ENCODE measurements around the gene NCSTN.

NCSTN gene

DNA sequence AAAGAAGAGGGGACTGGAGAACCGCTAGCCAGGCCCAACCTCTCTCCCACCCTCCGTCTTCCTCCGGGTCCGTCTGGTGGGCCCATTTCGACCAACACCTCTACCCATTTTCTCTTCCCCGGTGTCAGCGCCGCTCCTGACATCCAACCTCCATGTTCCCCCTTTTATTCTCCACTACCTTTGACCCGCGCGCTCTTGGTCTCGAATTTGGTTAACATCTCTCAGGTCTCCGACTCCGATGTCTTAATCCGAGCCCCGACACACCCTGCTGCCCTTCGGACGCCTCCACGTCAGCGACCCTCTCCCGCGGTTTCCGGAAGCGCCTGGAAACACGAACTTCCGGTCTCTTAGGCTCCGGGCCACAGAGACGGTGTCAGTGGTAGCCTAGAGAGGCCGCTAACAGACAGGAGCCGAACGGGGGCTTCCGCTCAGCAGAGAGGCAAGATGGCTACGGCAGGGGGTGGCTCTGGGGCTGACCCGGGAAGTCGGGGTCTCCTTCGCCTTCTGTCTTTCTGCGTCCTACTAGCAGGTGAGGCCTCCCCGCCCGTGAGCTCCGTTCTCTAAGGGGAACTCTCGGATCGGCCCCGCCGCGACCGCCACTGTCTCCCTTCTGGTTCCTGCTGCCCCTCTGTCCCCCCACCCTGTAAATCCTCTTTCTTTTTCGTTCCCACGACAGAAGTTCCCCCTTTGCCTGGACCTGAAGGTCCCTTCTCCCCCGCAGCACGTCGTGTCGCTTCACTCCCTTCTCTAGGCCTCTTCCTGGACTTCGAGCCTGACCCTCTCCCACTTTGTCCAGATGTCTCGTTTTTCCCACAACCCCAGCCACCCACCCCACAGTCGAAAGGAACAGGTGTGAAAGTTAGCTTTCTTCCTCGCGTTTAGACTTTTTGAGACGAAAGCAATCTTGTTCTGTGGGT lies at the start of gene NCSTN, which contains the start of gene COPA:
Gene NCSTN (plus strand): TSS at position 431 of the 917 bp plus-strand sequence. CDS start 14 bp downstream, at position 445.
Gene COPA (minus strand): TSS at position 298 of the 917 bp plus-strand sequence. CDS start 80 bp downstream, at position 218.
- peak; percentile 79 for DNase-seq (ENCODE audit: low read depth)

DNA sequence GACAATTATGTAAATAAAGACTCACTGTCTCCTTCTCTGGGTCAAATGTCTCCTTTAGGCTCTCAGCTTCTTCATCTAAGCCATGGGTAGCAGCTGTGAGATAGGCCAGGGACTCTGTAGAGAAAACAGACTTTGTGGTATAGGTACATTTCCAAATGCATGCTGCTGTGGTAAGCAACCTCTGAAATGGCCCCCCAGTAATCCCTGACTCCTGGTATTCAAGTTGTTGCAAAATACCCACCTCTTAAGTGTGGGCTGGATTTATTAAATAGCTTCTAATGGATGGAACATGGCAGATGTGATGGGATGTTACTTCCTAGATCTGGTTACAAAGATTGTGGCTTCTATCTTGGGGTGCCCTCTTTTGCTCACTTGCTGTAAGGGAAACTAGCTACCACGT lies 47.1 kb upstream of the NCSTN start:
- no peak for DNase-seq (ENCODE audit: low read depth)

DNA sequence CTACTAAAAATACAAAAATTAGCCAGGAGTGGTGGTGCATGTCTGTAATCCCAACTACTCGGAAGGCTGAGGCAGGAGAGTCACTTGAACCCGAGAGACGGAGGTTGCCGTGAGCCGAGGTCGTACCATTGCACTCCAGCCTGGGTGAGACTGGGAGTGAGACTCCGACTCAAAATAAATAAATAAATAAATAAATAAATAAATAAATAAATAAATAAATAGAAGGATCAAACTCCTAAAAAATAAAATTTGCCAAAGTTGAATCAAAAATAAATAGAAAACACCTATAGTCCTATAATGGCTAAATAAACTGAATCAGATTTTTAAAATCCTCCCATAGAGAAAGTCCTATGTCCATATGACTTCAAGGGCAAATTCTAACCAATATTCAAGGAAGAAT lies 43.0 kb upstream of the NCSTN start:
- DNase-seq (ENCODE audit: low read depth): no peak

DNA sequence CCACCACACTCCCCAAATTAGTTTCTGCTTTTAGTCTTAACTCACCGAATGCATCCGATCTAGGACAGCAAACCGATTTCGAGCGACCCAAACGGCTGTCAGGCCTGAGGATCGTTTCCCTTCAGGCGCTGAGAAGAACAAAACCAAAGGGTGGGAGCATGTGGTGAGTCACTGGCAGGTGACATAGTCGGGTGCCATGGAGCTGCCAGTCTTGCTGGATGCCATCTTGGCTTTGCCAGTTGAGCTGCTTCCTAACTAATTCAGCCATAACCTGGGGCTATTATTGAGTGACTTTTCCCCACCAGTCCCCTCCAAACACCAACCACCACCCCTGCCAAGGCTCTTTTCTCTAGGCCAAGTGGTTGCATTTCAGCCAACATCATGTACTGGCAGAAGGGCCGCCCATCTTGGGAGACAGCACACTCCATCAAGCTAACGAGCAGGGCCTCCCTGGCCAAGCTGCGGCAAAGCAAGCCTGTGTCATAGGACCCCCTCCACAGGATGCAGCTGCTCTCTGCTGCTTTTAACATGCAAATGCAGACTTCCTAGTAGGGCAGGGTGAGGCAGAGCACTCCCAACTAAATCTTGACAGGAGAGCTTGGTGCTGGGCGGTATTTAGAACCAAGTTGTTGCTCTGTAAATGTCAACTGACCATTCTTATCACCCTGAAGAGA lies 35.9 kb upstream of the NCSTN start:
- DNase-seq (ENCODE audit: low read depth): no peak

DNA sequence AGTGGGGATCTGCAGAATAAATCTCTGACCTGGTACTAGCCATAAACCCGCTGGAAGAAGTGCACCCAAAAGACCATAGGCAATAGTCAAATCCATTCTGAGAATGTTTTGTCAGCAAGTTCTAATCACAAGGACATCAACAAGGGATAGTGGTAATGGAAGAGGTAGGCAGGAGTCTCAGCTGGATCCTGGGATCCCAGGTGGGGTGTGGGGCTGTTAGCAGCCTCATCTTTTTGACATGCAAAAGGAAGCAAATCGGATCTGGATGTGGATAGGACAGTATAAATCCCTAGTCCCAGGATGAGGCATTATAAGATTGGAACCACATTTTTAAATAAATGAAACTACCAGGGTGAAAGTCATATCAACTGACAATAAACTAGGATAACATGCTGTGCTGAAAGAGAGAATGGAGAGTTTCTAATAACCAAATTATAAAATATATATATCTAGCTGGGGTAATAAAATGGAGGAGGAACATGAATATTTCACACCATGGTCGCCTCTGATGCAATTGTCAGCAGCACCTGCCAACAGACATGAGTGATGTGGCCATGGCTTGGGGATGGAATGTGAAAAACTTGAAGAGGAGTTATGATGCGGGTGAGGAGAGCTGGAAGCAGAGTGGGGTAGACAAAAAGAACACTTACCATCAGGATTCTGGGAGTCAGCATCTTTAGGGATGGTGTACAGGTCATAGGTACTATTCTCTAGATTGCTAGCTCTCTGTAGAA lies 34.6 kb upstream of the NCSTN start:
- DNase-seq (ENCODE audit: low read depth): no peak

DNA sequence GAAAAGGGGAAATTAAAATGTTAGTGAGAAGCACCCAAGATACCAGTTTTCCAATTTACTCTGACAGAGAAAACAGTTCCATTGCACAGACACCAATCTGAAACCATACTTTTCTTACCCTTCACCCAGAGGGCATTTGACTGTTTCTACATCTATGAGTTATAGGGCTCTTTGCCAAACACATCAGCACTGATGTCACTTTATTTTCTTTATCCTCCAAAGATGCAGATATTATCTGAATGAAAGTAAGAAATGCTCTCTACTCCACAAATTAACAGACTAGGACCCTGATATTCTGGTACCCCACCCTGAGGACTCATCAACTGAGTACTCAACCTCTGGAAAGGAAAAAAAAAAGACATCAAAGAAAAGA lies 34.0 kb upstream of the NCSTN start:
- no peak for DNase-seq (ENCODE audit: low read depth)

DNA sequence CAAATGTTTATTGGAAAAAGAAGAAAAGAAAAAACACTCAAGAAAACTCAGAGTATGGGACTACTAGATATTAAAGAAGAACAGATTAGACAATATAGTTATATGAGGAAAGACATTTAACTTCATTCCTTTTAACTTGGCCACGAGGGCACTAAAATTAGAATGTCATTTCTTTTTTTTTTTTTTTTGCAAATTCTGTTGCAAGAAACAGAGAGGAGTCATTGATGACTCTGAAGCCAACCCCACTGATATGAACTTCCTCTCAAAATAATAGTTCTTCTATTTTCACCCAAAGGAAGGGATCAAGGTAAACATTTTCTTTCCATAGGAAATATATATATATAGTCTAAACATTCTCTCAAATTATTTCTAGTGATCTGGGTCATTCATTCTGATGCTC lies 33.6 kb upstream of the NCSTN start:
- no peak for DNase-seq (ENCODE audit: low read depth)

DNA sequence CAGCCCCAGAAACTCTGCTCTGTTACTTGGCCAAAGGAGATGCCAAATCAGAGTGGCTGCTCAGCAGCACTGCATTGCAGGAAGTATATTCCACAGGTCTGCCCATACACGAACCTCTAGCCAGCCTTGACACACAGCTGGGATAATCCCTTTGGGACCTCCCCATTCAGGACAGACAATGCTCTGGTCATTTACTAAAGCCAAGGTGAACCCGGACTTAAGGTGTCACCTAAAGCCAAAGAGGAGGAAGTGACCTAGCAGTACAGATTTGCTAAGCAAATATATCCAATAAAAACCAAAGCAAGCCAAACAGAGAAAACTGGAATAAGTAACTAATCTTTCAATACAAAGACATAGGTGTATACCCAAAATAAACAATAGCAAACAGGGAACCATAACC lies 27.8 kb upstream of the NCSTN start:
- no peak for DNase-seq (ENCODE audit: low read depth)

DNA sequence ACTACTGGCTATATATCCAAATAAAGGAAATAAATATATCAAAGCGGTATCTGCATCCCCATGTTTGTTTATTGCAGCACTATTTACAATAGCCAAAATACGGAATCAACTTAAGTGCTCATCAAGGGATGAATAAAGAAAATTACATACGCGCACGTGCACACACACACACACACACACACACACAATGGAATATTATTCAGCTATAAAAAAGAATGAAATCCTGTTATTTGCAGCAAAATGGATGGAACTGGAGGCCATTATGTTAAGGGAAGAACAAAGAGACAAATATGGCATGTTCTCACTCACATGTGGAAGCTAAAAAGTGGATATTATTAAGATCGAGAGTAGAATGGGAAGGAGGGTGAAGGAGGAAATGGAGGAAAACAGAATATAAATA lies 20.4 kb upstream of the NCSTN start:
- no peak for DNase-seq (ENCODE audit: low read depth)

DNA sequence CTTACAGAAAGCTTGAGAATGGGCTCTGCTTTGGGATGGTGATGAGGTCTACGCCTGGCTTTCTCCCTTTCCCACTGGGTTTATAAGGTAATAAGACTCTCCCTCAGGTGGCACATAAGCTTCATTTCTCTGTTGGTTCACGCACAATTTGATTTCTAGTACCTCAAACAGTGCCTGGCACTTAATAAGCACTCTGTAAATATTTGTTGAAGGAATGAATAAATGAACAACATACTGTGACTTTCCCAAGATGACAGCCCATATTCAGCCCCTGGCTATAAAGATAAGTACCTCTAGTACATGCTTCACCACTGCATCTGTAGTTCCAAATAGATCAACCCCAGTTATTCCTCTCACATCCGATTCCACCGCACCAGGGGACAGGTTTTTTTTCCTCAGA lies 17.9 kb upstream of the NCSTN start:
- no peak for DNase-seq (ENCODE audit: low read depth)

DNA sequence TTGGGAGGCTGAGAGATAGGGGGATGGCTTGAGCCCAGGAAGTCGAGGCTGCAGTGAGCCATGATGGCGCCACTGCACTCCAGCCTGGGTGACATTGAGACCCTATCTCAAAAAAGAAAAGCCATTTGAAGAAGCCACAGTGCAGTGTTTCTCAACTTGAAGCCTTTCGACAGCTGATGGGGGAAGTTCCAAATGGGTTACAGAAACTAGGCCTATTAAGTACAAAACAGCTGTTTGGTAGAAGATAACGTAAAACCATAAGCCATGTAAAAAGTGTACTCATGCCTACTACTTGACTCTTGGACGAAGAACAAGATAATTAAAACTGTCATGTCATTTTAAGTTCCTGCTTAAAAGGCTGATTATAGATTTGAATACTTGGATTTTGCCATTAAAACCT lies 16.8 kb upstream of the NCSTN start:
- no peak for DNase-seq (ENCODE audit: low read depth)

DNA sequence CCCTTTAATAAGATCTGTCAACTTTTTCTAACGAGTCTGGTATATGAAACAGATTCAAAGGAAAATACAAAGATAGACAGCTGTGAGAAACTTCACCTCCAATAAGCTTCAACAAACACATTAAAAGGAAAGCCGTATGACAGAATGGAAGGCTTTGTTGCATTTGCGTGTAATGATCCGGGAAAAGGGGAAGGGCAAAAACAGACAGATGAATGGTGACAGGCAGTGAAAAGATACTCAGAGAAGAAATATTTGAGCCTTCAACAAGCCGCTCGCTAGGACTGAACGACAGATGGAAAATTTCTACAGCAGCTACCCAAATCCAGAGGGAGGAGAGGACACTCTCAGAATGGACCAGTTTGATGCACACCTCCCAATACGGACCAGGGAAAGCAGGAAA lies 15.0 kb upstream of the NCSTN start:
- DNase-seq (ENCODE audit: low read depth): no peak

DNA sequence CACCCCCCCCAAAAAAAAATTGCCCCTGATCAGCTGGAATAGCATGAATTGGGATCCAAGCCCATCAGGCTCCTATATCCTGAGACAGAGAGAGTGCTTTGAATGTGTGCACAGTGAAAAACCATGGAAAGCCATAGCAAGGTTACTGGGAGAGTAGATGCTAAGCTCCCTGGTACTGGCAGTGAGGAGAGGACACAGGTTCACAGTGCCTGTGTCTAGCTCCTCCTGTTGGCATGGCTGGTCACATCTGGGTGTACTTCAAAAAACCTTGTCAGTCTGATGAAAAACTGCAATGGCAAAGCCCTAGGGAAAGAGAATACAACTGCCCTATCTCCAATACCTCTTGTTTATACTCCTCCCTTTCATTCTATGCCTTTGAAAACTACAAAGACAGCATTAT lies 13.1 kb upstream of the NCSTN start:
- no peak for DNase-seq (ENCODE audit: low read depth)

DNA sequence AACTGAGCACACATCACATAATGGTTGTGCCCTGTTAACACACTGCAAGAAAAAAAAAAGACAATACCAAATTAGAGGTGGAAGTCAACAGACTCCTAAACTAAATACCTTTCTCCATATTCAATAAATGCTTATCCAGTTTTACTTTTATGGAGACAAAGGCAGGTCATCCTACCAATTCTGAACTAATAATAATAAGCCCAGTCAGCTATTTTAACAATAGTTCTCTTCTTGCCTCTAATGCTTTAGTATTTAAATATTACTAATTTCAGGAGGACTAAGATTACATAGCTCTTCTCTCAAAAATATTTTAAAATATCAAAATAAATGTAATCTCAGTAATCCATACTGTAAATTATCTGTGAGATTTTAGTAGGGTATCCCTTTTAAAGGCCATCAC lies 10.7 kb upstream of the NCSTN start:
- DNase-seq (ENCODE audit: low read depth): no peak

DNA sequence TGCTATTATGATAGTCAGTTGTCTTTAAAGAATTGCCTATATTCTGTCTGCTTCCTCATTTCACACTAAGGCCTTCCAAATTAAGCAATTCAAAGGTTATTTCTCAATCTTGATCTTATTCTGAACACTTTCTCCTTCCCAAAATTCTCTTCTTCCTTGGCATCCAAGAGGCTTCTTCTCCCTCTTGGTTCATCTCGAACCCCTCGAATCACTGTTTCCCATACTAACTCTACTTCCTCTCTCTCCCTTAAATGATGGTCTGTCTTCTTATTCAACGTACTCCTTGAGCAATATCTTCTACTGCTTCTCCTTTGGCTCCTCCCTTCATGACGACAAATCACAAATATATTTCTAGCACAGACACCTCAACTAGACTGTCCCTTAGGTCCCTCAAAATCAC lies 4.6 kb upstream of the NCSTN start:
- no peak for DNase-seq (ENCODE audit: low read depth)

DNA sequence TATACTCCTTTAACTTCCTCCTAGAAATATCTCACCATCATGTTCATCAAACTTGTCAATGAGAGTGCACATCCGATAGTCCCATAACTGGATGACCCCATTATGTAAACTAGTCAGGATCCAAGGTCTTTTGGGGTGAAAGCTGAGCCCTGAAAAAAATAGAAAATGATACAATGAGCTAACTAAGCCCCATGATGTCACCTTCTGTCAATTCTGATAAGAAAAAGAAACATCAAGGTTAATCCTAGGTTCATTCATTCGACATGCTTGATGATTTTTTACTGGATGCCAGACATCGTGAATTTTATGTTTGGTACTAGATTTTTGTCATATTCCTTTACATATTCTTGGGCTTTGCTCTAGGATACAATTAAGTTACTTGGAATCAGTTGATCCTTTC lies 3.0 kb upstream of the NCSTN start:
- DNase-seq (ENCODE audit: low read depth): no peak

DNA sequence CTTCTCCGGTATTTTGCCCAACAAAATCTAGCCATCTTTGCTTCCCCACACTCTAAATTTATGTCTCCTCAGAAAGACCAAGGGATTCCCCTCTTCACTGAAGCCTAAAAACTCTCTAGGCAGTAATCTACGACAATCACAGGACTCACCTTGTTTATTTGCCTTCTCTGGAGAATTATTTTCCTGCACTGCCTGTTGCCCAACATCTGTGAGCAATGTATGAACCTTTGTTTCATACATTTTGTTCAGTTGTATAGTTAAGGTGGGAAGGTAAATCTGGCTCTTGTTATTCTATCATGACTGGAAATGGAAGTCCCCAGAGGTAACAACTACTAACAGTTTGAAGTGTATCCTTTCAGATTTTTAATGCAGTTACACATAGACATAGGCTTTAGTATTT lies 2.3 kb upstream of the NCSTN start:
- DNase-seq (ENCODE audit: low read depth): no peak

DNA sequence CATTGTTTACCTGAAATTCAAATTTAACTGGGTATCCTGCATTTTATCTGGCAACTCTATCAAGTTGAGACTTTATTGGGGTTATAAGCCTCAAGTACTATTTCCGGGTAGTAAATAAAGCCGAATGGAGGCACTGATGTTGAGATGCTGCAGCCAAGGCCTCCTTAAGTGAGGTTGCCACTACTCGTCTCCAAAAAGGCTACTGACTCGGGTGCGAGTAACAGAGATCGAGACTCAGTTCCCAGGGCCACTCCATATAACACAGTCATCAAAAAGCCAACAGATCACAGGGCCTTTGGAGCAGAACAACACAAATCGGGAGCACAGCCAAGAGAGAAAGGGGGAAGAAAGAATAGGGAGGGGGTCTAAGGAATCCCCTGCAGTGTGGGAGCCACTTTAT lies 657 bp upstream of the NCSTN start:
- no peak for DNase-seq (ENCODE audit: low read depth)

DNA sequence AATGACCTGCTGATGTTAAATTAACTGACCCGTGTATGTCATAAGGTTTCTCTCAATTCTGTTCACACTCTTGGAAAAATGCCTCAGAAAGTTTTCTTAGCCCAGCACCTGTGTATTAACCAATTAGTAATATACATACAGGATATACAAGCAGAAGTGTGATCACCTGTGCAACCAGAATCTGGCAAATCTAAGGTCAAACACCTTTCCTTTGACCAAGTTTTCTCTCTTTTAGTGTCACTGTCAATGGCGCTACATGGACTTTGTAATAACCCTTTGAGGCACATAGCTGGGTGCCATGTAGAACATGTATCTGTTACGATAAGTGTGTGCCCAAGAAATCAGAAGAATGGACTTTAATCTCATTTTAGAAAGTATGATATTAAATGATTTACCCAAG lies 1.1 kb downstream of the NCSTN start:
- no peak for DNase-seq (ENCODE audit: low read depth)

DNA sequence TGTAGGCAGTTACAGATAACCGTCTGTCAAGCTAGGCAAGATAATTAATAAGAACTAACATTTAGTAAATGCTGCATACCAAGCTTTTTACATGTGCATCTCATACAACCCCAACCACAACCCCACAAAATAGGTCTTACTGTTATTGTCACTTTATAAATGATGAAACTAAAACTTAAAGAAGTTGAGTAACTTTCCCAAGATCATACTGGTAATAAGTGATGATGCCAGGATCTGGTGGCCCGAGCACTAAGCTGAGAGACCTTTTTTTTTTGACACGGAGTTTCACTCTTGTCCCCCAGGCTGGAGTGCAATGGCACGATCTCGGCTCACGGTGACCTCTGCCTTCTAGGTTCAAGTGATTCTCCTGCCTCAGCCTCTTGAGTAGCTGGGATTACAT lies 1.8 kb downstream of the NCSTN start:
- DNase-seq (ENCODE audit: low read depth): no peak

DNA sequence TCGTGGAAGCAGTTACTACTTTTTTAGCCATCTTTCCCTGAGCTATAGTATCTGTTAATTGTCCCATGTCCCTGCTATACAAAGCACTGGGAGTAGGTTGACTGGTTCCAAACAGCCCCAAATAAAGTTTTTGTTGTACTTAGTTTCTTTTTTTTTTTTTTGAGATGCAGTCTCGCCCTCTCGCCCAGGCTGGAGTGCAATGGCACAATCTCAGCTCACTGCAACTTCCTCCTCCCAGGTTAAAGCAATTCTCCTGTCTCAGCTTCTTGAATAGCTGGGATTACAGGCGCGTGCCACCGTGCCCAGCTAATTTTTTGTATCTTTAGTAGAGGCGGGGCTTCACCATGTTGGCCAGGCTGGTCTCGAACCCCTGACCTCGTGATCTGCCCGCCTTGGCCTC lies 3.3 kb downstream of the NCSTN start:
- DNase-seq (ENCODE audit: low read depth): no peak

DNA sequence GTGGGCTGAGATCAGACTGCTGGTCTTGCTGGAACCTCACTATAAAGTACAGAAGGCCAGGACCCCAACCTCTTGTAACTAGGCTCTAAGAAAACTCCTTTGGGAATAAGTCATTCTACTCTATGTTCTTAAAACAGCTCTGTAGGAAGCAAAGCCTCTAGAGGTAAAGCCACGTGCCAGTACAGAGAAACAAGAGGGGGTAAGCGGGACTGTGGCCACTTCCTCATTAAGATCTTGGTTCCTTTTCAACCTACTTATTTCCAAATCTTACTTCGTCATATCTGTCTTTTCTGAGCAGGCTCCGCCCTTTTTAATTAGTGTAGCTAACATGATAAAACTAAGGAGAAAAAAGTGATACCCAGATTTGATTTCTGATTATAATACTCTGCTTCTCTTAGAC lies 3.8 kb downstream of the NCSTN start:
- DNase-seq (ENCODE audit: low read depth): no peak

DNA sequence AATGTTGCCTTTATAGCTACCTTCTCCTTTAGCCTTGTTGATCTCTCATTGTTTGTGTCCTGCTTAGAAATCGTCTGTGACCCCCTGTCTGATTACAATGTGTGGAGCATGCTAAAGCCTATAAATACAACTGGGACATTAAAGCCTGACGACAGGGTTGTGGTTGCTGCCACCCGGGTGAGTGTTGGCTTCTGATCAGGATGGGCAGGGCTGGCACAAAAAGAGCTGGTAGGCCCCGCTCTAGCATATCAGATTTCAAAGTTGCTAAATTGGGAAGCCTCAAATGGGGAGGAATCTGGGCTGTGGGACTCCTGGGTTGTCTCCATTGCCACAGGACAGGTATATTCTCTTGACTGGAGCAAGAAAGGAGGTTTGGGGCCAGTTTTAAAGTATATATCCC lies 8.4 kb downstream of the NCSTN start:
- no peak for DNase-seq (ENCODE audit: low read depth)

Measured in stimulated activated CD8-positive, alpha-beta memory T cell treated with anti-CD3 and anti-CD28 coated beads, Interleukin-12 subunit alpha, Interleukin-12 subunit beta, amount 100 ng/mL, for 4 hours (primary cell).